HEK293 (cell line): ENCODE results near the gene MTFR1L.

Source experiments
- BCL11A ChIP-seq: fragments of 450-650 bp; formaldehyde crosslinking; IDR thresholded peaks from 2 replicates; pipeline ENCODE4 v1.5.1; 2016; ENCODE audit warnings: low read depth, missing biosample characterization, missing genetic modification characterization
- PBX3 ChIP-seq: sonication (generic); formaldehyde crosslinking; IDR thresholded peaks from 2 replicates; pipeline ENCODE4 v1.8.1; 2022; ENCODE audit warnings: mild to moderate bottlenecking, moderate library complexity, missing genetic modification reagents
- PRDM2 ChIP-seq: fragments of 450-650 bp; formaldehyde crosslinking; IDR thresholded peaks from 2 replicates; pipeline ENCODE4 v1.5.1; 2016; ENCODE audit warnings: missing biosample characterization, missing genetic modification characterization, borderline replicate concordance
- SP7 ChIP-seq: fragments of 450-650 bp; formaldehyde crosslinking; IDR thresholded peaks from 2 replicates; pipeline ENCODE4 v1.5.1; 2016; ENCODE audit warnings: missing biosample characterization, missing genetic modification characterization
- WT1 ChIP-seq: fragments of 450-650 bp; formaldehyde crosslinking; IDR thresholded peaks from 2 replicates; pipeline ENCODE4 v1.5.1; 2016; ENCODE audit warnings: missing biosample characterization, missing genetic modification characterization
- ZBTB8A ChIP-seq: fragments of 450-650 bp; formaldehyde crosslinking; IDR thresholded peaks from 2 replicates; pipeline ENCODE4 v1.5.1; 2016; ENCODE audit warnings: missing biosample characterization, missing genetic modification characterization
- ZNF133 ChIP-seq: fragments of 450-650 bp; formaldehyde crosslinking; IDR thresholded peaks from 2 replicates; pipeline ENCODE4 v1.5.1; 2016; ENCODE audit warnings: missing biosample characterization, missing genetic modification characterization
- ZNF174 ChIP-seq: fragments of 450-650 bp; formaldehyde crosslinking; IDR thresholded peaks from 2 replicates; pipeline ENCODE4 v1.5.0; 2017; ENCODE audit warnings: missing biosample characterization, mild to moderate bottlenecking, missing genetic modification characterization
- ZNF335 ChIP-seq: fragments of 450-650 bp; formaldehyde crosslinking; conservative IDR thresholded peaks from 2 replicates; pipeline ENCODE4 v1.5.1; 2016; ENCODE audit warnings: missing biosample characterization, missing genetic modification characterization
- ZNF341 ChIP-seq: fragments of 450-650 bp; formaldehyde crosslinking; IDR thresholded peaks from 2 replicates; pipeline ENCODE4; 2016; ENCODE audit warnings: low read depth, missing biosample characterization, missing genetic modification characterization
- ZNF362 ChIP-seq: fragments of 450-650 bp; formaldehyde crosslinking; IDR thresholded peaks from 2 replicates; pipeline ENCODE4 v1.5.1; 2016; ENCODE audit warnings: missing biosample characterization, missing genetic modification characterization
- ZNF48 ChIP-seq: fragments of 450-650 bp; formaldehyde crosslinking; IDR thresholded peaks from 2 replicates; pipeline ENCODE4 v1.5.1; 2016; ENCODE audit warnings: missing biosample characterization, missing genetic modification characterization
- ZNF529 ChIP-seq: fragments of 450-650 bp; formaldehyde crosslinking; IDR thresholded peaks from 2 replicates; pipeline ENCODE4 v1.5.1; 2017; ENCODE audit warnings: missing genetic modification characterization, missing biosample characterization; ENCODE audit not compliant: insufficient replicate concordance
- ZNF692 ChIP-seq: fragments of 450-650 bp; formaldehyde crosslinking; IDR thresholded peaks from 2 replicates; pipeline ENCODE4 v1.5.1; 2016; ENCODE audit warnings: missing biosample characterization, missing genetic modification characterization
- ZNF791 ChIP-seq: fragments of 450-650 bp; formaldehyde crosslinking; IDR thresholded peaks from 2 replicates; pipeline ENCODE4 v1.5.1; 2016; ENCODE audit warnings: missing biosample characterization, missing genetic modification characterization
- TF ChIP-seq, protein P1 (sequence below): fragments of 450-650 bp; formaldehyde crosslinking; IDR thresholded peaks from 2 replicates; pipeline ENCODE4 v1.5.1; 2017; ENCODE audit warnings: missing biosample characterization, missing genetic modification characterization
- TF ChIP-seq, protein P2 (sequence below): fragments of 450-650 bp; formaldehyde crosslinking; IDR thresholded peaks from 2 replicates; pipeline ENCODE4 v1.5.1; 2016; ENCODE audit warnings: missing biosample characterization, missing genetic modification characterization, low read depth
- TF ChIP-seq, protein P3 (sequence below): fragments of 450-650 bp; formaldehyde crosslinking; IDR thresholded peaks from 2 replicates; pipeline ENCODE4 v1.5.1; 2016; ENCODE audit warnings: missing biosample characterization, missing genetic modification characterization
- TF ChIP-seq, protein P4 (sequence below): fragments of 450-650 bp; formaldehyde crosslinking; IDR thresholded peaks from 2 replicates; pipeline ENCODE4 v1.5.1; 2017; ENCODE audit warnings: missing biosample characterization, missing genetic modification characterization

Gene MTFR1L

DNA sequence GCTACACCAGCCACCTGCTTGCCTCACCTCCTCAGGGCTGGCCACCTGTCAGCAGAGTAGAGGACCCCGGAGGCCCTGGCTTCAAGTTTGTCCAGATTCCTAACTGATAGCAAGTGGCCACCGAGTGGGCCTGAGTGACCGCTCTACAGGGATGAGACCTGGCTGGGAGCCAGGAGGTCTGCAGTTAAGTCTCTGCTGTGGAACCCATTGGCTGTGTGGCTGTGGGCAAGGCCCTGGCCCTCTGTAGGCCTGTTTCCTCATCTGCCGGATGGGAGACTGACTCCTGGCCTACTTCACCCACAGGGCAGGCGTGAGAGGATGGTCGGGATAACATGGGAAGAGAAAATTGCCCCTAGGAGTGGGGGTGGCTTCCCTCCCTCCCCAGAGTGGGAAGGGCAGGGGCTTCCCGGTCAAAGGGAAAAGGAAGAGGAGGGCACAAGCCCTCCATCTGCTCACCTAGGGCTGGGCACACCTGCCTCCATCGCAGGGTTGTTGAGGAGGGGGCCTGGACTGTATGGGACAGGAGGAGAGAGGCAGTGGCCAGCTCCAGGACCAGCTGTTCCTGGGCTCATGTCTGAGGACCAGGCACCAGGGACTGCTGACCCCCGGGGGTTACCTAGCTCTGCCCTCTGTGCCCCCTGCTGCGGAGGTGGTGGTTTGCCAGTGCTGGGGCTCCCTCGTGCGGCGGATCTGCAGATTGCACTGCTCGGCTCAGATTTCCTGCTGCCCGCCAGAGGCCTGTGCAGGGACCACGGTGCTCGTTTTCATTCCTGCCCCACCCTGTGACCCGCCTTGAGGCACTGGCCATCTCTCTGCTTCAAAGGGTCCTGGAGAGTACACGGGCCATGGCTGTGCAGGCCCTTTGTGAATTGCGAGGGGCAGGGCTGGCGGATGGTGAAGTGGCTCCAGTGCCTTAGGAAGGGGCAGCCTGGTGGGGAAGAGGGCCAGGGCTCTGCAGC, 9.1 kb upstream of the MTFR1L start (continued):
- TF ChIP-seq ZNF791 (tag by site-specific recombination) (no peak), BCL11A (tag by site-specific recombination) (peak; percentile 38; the same call in 1 of the 2 replicates), ZNF48 (tag by site-specific recombination) (no peak), ZNF133 (tag by site-specific recombination) (no peak), ZBTB8A (tag by site-specific recombination) (0 out of 2 replicates have a peak, but pooled peaks have one; percentile 16), ZNF174 (tag by site-specific recombination) (no peak), PRDM2 (tag by site-specific recombination) (no peak), ZNF362 (tag by site-specific recombination) (no peak), SP7 (tag by site-specific recombination) (peak; percentile 62; the same call in 1 of the 2 replicates), ZNF335 (tag by site-specific recombination) (peak; percentile 26; the same call in 1 of the 2 replicates), ZNF529 (tag by site-specific recombination) (no peak), ZNF692 (tag by site-specific recombination) (peak; percentile 59), PBX3 (CRISPR knock-in tag) (no peak), WT1 (tag by site-specific recombination) (no peak), ZNF341 (tag by site-specific recombination) (no peak)
- TF ChIP-seq, protein P1, sequence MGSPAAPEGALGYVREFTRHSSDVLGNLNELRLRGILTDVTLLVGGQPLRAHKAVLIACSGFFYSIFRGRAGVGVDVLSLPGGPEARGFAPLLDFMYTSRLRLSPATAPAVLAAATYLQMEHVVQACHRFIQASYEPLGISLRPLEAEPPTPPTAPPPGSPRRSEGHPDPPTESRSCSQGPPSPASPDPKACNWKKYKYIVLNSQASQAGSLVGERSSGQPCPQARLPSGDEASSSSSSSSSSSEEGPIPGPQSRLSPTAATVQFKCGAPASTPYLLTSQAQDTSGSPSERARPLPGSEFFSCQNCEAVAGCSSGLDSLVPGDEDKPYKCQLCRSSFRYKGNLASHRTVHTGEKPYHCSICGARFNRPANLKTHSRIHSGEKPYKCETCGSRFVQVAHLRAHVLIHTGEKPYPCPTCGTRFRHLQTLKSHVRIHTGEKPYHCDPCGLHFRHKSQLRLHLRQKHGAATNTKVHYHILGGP, result no peak
- TF ChIP-seq, protein P2, sequence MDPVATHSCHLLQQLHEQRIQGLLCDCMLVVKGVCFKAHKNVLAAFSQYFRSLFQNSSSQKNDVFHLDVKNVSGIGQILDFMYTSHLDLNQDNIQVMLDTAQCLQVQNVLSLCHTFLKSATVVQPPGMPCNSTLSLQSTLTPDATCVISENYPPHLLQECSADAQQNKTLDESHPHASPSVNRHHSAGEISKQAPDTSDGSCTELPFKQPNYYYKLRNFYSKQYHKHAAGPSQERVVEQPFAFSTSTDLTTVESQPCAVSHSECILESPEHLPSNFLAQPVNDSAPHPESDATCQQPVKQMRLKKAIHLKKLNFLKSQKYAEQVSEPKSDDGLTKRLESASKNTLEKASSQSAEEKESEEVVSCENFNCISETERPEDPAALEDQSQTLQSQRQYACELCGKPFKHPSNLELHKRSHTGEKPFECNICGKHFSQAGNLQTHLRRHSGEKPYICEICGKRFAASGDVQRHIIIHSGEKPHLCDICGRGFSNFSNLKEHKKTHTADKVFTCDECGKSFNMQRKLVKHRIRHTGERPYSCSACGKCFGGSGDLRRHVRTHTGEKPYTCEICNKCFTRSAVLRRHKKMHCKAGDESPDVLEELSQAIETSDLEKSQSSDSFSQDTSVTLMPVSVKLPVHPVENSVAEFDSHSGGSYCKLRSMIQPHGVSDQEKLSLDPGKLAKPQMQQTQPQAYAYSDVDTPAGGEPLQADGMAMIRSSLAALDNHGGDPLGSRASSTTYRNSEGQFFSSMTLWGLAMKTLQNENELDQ (tag by site-specific recombination), result no peak
- TF ChIP-seq, protein P3, sequence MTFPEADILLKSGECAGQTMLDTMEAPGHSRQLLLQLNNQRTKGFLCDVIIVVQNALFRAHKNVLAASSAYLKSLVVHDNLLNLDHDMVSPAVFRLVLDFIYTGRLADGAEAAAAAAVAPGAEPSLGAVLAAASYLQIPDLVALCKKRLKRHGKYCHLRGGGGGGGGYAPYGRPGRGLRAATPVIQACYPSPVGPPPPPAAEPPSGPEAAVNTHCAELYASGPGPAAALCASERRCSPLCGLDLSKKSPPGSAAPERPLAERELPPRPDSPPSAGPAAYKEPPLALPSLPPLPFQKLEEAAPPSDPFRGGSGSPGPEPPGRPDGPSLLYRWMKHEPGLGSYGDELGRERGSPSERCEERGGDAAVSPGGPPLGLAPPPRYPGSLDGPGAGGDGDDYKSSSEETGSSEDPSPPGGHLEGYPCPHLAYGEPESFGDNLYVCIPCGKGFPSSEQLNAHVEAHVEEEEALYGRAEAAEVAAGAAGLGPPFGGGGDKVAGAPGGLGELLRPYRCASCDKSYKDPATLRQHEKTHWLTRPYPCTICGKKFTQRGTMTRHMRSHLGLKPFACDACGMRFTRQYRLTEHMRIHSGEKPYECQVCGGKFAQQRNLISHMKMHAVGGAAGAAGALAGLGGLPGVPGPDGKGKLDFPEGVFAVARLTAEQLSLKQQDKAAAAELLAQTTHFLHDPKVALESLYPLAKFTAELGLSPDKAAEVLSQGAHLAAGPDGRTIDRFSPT, result peak; percentile 94
- TF ChIP-seq, protein P4, sequence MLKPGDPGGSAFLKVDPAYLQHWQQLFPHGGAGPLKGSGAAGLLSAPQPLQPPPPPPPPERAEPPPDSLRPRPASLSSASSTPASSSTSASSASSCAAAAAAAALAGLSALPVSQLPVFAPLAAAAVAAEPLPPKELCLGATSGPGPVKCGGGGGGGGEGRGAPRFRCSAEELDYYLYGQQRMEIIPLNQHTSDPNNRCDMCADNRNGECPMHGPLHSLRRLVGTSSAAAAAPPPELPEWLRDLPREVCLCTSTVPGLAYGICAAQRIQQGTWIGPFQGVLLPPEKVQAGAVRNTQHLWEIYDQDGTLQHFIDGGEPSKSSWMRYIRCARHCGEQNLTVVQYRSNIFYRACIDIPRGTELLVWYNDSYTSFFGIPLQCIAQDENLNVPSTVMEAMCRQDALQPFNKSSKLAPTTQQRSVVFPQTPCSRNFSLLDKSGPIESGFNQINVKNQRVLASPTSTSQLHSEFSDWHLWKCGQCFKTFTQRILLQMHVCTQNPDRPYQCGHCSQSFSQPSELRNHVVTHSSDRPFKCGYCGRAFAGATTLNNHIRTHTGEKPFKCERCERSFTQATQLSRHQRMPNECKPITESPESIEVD (tag by site-specific recombination), result no peak
